ENCODE measurements around the gene SYNJ2BP.

The SYNJ2BP gene

DNA sequence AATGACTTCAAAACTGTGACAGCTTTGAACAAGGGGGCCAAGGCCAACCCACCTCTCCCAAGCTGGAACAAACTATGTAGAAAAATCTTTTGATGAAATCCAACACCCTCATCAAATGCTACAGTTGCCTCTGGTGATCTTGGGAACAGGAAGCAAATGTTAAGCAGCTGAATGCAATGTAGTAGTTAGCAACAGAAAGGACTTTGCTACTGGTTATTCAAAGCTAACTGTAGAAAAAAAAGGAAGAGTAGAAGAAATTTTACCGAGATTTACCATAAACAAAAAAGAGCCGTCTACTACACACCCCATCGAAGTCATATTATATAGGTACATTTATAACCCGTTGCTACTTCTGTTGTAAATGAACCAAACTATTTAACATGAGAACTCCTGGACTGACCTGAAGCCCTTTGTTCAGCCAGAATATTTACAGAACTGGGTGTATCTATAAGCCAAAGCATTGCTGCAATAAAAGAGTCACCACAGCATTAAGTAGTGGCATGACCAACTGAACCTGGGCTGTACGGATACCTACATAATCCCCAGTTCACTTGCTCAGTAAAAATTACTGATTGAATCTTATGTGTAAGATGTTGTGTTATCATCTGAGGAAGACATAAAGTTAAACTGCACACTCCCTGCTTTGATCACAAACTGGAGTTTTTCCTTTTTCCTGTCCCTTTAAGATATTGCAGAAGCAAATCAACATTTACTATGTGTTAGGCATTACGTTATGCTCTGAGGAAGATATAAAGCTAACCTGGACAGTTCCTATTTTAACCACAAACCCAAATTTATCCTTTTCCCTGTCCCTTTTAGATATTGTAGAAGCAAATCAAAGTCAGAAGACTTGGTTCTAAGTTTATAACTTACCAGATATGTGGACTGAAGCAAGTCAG lies 25.1 kb downstream of the SYNJ2BP start:
- no peak for DNase-seq (ENCODE audit: low spot score)

GRCh38 chr14:70382536-70382935 lies 34.4 kb downstream of the SYNJ2BP start:
- no peak for DNase-seq (ENCODE audit: low spot score)

GRCh38 chr14:70380824-70381223 lies 36.1 kb downstream of the SYNJ2BP start:
- no peak for DNase-seq (ENCODE audit: low spot score)

DNA sequence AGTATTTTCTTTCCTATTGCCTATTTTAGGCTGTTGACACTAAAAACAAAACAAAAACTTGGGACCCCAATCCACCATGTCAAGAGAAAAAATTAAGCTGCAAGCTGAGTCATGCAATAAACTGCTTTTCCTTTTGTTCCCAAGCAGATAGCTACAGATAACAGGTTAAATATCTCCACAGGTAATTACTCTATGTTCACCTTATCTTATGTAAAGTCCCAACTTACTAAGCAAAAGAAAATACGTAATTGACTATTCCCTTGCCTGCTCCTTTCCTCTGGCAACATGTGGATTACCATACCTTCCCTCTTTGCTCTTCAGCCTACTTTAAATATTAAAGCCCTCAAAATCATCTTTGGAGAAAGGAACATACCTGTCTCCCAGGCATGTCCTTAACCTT lies 38.2 kb downstream of the SYNJ2BP start:
- DNase-seq (ENCODE audit: low spot score), result no peak

Data from SW480 (cell line).